Measurements from ENCODE around the gene PSME2. TPM values are rescaled to one million over a fixed set of nuclear protein-coding genes. Genes with fewer than 3 reads are reported as not detected.

The PSME2 gene
- polyA plus RNA-seq, 2 of the 4 experiments (the other 2 are of a cell fraction): 137 to 144 TPM

GRCh38 chr14:24146978-24147760 lies 759 bp upstream of the PSME2 start, which contains the start of gene RNF31:
Gene RNF31, plus strand, starts transcription at chr14:24147498. Its CDS starts 201 bp downstream, at chr14:24147699.
- WGBS (ENCODE audit: missing lambda C conversion rate): under 1% methylated on average over 30 of the region's 57 CpGs
- peak; percentile 89 to 94 for ATAC-seq
- ChIA-PET POLR2A (interaction anchor here (0.5 to 2.5 kb wide), 12 partner anchors 9 to 95 kb away, joined by 3 to 18 read pairs (median 4); partner anchors contain the start of genes CARMIL3, CHMP4A, DCAF11 and IRF9), CTCF (interaction anchor here (0.8 to 12.6 kb wide), 10 partner anchors 8 to 69 kb away, joined by 3 to 168 read pairs (median 4); partner anchors contain the start of genes IRF9, MDP1 and PSME1)
- peak; percentile 94 to 98 for DNase-seq (ENCODE audit: low read depth in 1 of 2, low spot score in 1 of 2)
- TF ChIP-seq RAD21 (conservative IDR thresholded peaks at IDR 0.05 in 1 of 2, IDR thresholded peaks at IDR 0.05 in 1 of 2) (no peak), KDM5A (IDR thresholded peaks at IDR 0.05) (0 out of 2 replicates have a peak, but pooled peaks have one; percentile 10), CBX8 (IDR thresholded peaks at IDR 0.05) (no peak), JUNB (IDR thresholded peaks at IDR 0.05) (no peak), CBX2 (IDR thresholded peaks at IDR 0.05; ENCODE audit: borderline replicate concordance, low read depth) (no peak), MAZ (IDR thresholded peaks at IDR 0.05; ENCODE audit: borderline replicate concordance, low read depth, low read length) (no peak), PBX3 (IDR thresholded peaks at IDR 0.05) (no peak), POLR2A (IDR thresholded peaks at IDR 0.05; ENCODE audit: low read length) (peak; percentile 42; the same call in 1 of the 2 replicates), TFCP2L1 (CRISPR knock-in tag; IDR thresholded peaks at IDR 0.05) (no peak), MAX (IDR thresholded peaks at IDR 0.05) (0 out of 2 replicates have a peak, but pooled peaks have one; percentile 9), CHD2 (IDR thresholded peaks at IDR 0.05; ENCODE audit: low read length, partially characterized antibody) (no peak), CTCF (IDR thresholded peaks at IDR 0.05) (no peak), JUN (IDR thresholded peaks at IDR 0.05) (peak; percentile 7 to 49; a peak in 2 of 5 replicates), HDAC2 (IDR thresholded peaks at IDR 0.05) (no peak), NR3C1 (IDR thresholded peaks at IDR 0.05) (no peak), PHF8 (IDR thresholded peaks at IDR 0.05; ENCODE audit: borderline replicate concordance, low read depth) (peak; percentile 42; the same call in 1 of the 2 replicates), SMC3 (IDR thresholded peaks at IDR 0.05) (no peak), CEBPB (IDR thresholded peaks at IDR 0.05) (no peak), RARB (CRISPR knock-in tag; IDR thresholded peaks at IDR 0.05) (no peak), EHMT2 (IDR thresholded peaks at IDR 0.05; ENCODE audit: low read depth) (no peak), NPAS2 (CRISPR knock-in tag; IDR thresholded peaks at IDR 0.05; ENCODE audit: borderline replicate concordance) (no peak), TP53 (CRISPR knock-in tag; IDR thresholded peaks at IDR 0.05) (no peak), E2F6 (IDR thresholded peaks at IDR 0.05; ENCODE audit: borderline replicate concordance, low read depth) (no peak), HOXA7 (CRISPR knock-in tag; IDR thresholded peaks at IDR 0.05) (no peak), REST (IDR thresholded peaks at IDR 0.05) (no peak)
- peak within 1 kb of the TSS; percentile 85 for H3K4me2 ChIP-seq
- peak within 1 kb of the TSS; percentile 91 to 98 for H3K27ac ChIP-seq
- no peaks in the 10 kb centered on the region for H3K9me3 ChIP-seq
- FAIRE-seq: no peak
- peaks cover 16% of the 10 kb centered on the region for H3K4me1 ChIP-seq
- H3K4me3 ChIP-seq: peak within 1 kb of the TSS; percentile 89
